Ectodermal cell (in vitro differentiated cells): ENCODE results near the gene IFI27.

Source experiments
- H3K27ac ChIP-seq: 2 replicates; pipeline ENCODE4 v1.7.0; 2013; ENCODE audit warnings: mild to moderate bottlenecking, low read depth, low read length; ENCODE audit not compliant: insufficient read depth, poor library complexity, severe bottlenecking
- H3K27me3 ChIP-seq: 2 replicates; pipeline ENCODE4 v1.7.0; 2013; ENCODE audit warnings: mild to moderate bottlenecking, low read length; ENCODE audit not compliant: insufficient read depth, control insufficient read depth, poor library complexity, severe bottlenecking
- H3K36me3 ChIP-seq: one replicate; pipeline ENCODE4 v1.7.0; 2013; ENCODE audit warnings: low read length; ENCODE audit not compliant: control insufficient read depth, insufficient read depth
- H3K4me1 ChIP-seq: one replicate; pipeline ENCODE4 v1.7.0; 2013; ENCODE audit warnings: low read length; ENCODE audit not compliant: control insufficient read depth, insufficient read depth
- H3K4me3 ChIP-seq: 2 replicates; pipeline ENCODE4 v1.7.0; 2013; ENCODE audit warnings: low read depth, low read length, control low read depth; ENCODE audit not compliant: insufficient read depth
- H3K9me3 ChIP-seq: 2 replicates; pipeline ENCODE4 v1.7.0; 2013; ENCODE audit warnings: mild to moderate bottlenecking, low read length, moderate library complexity; ENCODE audit not compliant: control insufficient read depth
- WGBS, 2 experiments: methylation state at CpG; one replicate each; pipeline ENCODE4 v1.1.7; 2013; ENCODE audit warnings: missing lambda C conversion rate in 2 of 2; 5-methylcytosine and 5-hydroxymethylcytosine counted together

IFI27 gene

DNA sequence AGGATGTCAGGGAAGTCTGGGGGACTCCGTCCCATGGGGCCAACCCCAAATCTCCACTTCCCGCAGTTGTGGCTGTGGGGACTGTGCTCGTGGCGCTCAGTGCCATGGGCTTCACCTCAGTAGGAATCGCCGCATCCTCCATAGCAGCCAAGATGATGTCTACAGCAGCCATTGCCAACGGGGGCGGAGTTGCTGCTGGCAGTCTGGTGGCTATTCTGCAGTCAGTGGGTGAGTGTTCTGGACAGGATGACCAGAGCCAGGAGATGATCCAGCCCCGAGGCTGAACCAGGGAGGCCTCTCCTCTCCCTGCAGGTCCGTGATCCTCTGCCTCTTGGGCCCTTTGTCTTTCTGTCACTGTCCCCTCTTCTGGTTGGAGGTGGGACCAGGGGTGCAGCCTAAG, 8.8 kb upstream of the IFI27 start:
- Histone ChIP-seq H3K9me3 (no peaks in the 10 kb centered on the region), H3K4me3 (no peak overlapping the region), H3K27ac (no peak overlapping the region), H3K36me3 (no peaks in the 10 kb centered on the region), H3K4me1 (no peaks in the 10 kb centered on the region), H3K27me3 (no peaks in the 10 kb centered on the region)
- WGBS, 2 experiments, result 95% methylated on average over 10 of the region's 10 CpGs

DNA sequence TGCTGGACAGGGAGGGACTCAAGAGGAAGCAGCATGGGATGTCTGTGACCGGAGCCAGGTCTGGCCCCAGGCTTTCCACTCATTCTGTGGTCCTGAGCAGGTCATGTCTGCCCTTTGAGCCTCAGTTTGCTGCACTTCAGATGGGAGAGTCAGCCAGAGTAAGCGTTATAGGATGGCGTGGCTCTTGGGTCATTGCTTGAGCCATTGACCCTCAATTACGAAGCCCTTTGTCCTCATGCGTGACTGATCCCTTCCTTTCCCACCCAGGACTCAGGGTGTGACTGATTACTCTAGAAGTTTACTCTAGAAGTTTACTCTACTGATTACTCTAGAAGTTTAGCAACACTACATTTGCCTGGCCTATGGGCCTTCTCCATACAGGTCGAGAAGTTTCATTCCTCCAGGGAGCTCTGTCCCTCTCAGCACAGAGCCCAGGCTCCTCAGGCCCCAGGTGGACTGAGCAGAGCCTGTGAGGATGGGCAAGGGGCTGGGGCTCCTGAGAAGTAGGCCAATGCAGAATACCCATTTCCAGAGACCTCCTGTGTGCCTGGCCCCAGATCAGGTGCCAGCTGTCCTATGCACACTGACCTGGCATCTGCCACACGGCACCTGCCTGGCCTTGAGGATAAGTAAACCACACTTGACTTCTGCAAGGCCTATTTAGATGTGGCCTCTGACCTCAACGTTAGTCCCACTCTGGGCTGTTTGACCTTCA, 7.6 kb upstream of the IFI27 start:
- Histone ChIP-seq H3K4me3 (no peak overlapping the region), H3K27me3 (no peaks in the 10 kb centered on the region), H3K9me3 (no peaks in the 10 kb centered on the region), H3K4me1 (no peaks in the 10 kb centered on the region), H3K36me3 (no peaks in the 10 kb centered on the region), H3K27ac (no peak overlapping the region)
- 91 to 92% methylated on average over 8 of the region's 8 CpGs for WGBS, 2 experiments

DNA sequence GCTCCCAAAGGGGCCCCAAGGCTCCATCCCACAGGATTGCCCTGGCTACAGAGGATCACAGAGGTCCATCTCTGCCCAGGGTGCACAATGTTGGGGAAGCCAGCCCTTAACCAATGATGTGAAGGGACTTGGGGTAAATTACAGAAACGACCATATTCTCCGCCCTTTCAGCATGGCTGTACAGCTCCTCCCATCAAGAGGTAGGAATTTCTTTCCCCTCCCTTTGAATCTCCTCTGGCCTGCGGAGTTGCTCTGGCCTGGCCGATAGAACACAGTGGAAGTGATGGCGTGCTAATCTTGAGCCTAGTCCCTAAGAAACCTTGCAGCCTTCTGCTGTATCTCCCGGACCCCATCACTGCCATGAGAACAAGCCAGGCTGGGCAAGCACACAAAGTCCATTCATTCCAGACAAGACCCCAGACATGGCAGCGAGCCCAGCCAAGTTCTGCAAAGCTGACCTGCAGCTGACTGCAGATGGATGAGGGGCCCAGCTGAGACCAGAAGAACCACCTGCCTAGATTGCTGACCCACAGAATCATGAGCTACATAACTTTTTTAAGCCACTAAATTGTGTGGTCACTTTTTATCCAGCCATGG, 6.9 kb upstream of the IFI27 start:
- 83 to 86% methylated on average over 7 of the region's 7 CpGs for WGBS, 2 experiments
- Histone ChIP-seq H3K4me3 (no peak overlapping the region), H3K9me3 (no peaks in the 10 kb centered on the region), H3K4me1 (no peaks in the 10 kb centered on the region), H3K27ac (no peak overlapping the region), H3K36me3 (no peaks in the 10 kb centered on the region), H3K27me3 (no peaks in the 10 kb centered on the region)

DNA sequence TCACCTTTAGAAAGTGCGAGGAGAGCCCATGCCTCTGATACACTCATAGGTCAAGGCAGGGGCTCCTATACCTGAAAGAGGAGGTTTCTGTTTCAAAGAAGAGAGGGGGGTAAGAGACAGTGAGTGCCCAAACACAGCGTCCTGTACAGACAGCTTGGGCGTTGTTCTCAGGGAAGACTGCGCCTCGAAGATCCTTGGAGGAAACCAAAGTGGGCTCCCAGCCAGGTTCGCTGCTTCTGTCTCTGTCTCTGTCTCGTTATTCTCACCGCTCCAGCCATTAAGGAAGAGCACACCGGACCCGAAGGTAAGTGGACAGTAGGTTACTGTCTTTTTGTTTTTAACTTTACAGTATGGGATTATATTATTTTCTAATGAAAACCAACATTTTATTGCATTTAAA, 5.8 kb upstream of the IFI27 start:
- WGBS, 2 experiments, result 94 to 95% methylated on average over 8 to 10 of the region's 10 CpGs
- Histone ChIP-seq H3K27me3 (no peaks in the 10 kb centered on the region), H3K9me3 (no peaks in the 10 kb centered on the region), H3K4me3 (no peak overlapping the region), H3K27ac (no peak overlapping the region), H3K4me1 (no peaks in the 10 kb centered on the region), H3K36me3 (no peaks in the 10 kb centered on the region)

DNA sequence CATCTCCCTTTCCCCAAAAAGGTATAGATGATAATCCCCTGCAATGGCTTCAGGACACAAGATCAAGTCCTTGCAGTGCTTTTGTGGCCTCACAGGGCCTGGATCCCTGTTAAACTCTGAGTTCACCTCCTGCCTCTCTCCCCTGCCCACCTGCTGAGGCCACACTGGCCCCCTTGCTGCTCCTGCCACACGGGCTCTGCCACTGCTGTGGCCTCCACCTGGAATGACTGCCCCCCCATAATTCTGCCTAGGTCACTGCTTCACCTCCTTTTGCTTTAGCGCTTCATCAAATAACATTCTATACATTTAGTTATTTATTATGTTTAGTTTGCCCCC, 653 bp upstream of the IFI27 start:
- Histone ChIP-seq H3K4me3 (no peak overlapping the region), H3K27ac (no peak overlapping the region), H3K27me3 (no peaks in the 10 kb centered on the region), H3K36me3 (no peaks in the 10 kb centered on the region), H3K4me1 (no peaks in the 10 kb centered on the region), H3K9me3 (no peaks in the 10 kb centered on the region)
- WGBS, 2 experiments, result 67 to 68% methylated on average over 1 of the region's 2 CpGs

DNA sequence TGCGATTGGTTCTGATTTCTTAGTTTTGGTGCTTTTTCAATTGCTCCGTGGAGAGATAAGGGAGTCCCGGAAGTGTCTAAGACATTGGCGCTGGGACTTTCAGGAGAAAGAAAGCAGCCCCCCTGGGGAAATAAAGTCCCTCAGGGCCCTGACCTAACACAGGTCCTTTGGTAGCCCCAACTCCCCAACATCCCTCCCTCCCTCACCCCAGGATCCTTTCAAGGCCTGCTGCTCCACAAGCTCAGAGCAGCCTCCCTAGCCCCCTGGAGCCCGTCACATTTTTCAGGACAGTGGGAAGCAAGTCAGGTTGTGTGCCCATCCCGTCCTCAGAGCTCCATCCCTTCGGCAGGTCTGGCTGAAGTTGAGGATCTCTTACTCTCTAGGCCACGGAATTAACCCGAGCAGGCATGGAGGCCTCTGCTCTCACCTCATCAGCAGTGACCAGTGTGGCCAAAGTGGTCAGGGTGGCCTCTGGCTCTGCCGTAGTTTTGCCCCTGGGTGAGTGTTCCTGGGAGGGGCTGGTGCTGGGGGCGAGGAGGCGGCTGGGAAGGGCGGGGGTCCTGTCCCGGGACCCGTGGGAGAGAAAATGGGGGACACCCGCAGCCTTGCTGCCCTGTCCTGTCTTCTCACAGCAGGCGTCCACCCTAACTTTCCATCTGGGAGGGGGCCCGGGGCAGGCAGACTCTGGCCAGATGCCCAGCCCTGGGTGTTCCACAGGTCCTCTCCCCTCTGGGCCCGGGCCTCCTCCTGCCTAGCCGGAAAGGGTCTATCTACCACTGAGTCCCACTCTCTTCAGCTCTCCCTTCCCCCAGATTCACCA, 950 bp downstream of the IFI27 start:
- Histone ChIP-seq H3K4me3 (no peak overlapping the region), H3K27me3 (no peaks in the 10 kb centered on the region), H3K36me3 (no peaks in the 10 kb centered on the region), H3K4me1 (no peaks in the 10 kb centered on the region), H3K27ac (no peak overlapping the region), H3K9me3 (no peaks in the 10 kb centered on the region)
- WGBS, 2 experiments, result 93 to 94% methylated on average over 20 of the region's 20 CpGs

DNA sequence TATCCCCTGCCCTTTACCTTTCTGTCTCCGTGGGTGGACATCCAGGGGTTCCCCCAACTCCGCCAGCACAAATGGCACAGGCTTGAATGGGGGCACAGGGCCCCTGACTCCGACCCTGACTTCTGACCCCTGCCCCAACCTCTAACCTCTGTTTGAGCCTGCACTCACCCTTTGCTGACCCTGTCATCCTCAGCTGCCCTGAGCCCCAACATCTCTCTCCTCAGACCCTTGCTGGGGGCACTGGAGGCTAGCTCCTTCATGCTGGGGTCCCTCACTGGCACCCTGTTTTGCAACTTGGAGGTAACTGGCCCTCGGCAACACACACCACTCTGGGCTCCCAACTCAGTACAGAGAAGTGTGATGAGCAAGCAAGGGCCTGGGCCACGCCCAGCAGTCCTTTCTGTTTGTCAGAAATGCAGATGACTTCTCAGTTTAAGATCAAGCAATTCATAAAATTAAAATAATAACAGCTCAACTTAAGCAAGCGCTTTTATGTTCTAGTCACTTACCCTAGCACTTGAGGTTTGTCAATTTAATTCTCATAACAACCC, 2.1 kb downstream of the IFI27 start:
- H3K9me3 ChIP-seq, result no peaks in the 10 kb centered on the region
- H3K27me3 ChIP-seq, result no peaks in the 10 kb centered on the region
- H3K27ac ChIP-seq, result no peak overlapping the region
- no peaks in the 10 kb centered on the region for H3K36me3 ChIP-seq
- H3K4me3 ChIP-seq, result no peak overlapping the region
- 91 to 93% methylated on average over 6 of the region's 6 CpGs for WGBS, 2 experiments
- no peaks in the 10 kb centered on the region for H3K4me1 ChIP-seq

DNA sequence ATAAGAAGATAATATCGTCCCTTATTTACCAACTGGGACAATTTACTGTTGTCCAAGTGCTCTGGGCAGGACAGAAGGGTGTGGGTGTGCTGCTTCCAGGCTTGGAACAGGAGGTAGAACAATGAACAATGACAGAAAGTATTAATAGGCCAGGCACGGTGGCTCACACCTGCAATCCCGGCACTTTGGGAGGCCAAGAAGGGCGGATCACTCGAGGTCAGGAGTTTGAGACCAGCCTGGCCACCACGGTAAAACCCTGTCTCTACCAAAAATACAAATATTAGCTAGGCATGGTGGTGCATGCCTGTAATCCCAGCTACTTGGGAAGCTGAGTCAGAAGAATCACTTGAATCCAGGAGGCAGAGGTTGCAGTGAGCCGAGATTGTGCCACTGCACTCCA, 2.5 kb downstream of the IFI27 start:
- Histone ChIP-seq H3K27ac (no peak overlapping the region), H3K36me3 (no peaks in the 10 kb centered on the region), H3K4me3 (no peak overlapping the region), H3K27me3 (no peaks in the 10 kb centered on the region), H3K9me3 (no peaks in the 10 kb centered on the region), H3K4me1 (no peaks in the 10 kb centered on the region)
- 87 to 91% methylated on average over 7 of the region's 7 CpGs for WGBS, 2 experiments

DNA sequence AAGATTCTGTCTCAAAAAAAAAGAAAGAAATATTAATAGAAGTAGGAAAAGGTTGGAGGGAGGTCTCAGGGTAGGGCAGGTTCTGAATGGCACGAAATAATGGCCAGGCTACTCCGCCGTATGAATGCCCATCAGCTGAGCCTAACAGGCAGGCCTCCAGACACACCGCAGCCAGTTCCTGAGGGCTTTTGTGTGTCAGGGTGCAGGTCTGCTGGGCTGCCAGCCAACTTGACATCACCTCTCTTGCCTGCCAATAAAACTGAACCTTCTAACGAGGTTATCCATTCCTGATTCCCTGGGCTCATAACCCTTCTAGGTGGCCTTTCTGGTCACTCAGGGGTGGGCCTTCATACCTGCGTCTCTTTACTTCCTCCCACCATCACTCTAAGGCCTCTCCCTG, 3.0 kb downstream of the IFI27 start:
- H3K9me3 ChIP-seq, result no peaks in the 10 kb centered on the region
- WGBS, 2 experiments, result 77% methylated on average over 6 of the region's 6 CpGs
- no peak overlapping the region for H3K27ac ChIP-seq
- no peak overlapping the region for H3K4me3 ChIP-seq
- H3K4me1 ChIP-seq, result no peaks in the 10 kb centered on the region
- H3K36me3 ChIP-seq, result no peaks in the 10 kb centered on the region
- H3K27me3 ChIP-seq, result no peaks in the 10 kb centered on the region

DNA sequence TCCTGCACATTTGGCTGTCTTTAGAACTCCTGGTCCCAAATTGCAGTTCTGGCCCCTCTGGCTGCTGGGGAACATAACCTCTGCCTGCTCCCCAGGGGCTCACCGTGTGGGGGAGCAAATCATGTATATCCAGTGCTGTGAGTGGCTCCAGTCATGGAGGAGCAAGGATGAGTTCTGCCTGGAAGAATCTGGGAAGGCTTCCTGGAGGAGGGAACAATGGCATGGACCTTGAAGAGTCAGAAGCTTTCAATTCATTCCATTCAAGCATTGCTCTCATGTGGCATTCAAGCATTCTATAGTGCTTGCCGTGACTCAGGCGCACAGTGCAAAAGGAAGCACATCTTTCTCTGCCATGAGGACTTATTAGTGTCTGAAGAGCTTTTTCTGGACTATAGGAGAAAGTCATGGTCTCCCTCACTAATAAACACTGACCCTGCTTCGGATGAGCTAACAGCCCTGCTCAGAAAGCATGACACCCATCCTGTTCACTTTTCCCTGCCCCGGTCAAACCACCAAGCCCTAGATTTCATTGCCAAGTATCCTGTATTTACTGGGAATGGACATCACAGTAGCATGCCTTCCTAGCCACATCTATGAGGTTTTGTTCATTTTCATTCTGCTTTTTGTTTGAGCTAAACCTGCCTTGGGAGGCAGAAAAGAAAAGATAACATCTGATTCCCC, 3.5 kb downstream of the IFI27 start:
- Histone ChIP-seq H3K36me3 (no peaks in the 10 kb centered on the region), H3K27me3 (no peaks in the 10 kb centered on the region)
- 87 to 93% methylated on average over 5 of the region's 5 CpGs for WGBS, 2 experiments

More for the DNA sequence above, 3.5 kb downstream of the IFI27 start:
- no peaks in the 10 kb centered on the region for H3K4me1 ChIP-seq
- H3K4me3 ChIP-seq, result no peak overlapping the region
- no peaks in the 10 kb centered on the region for H3K9me3 ChIP-seq
- no peak overlapping the region for H3K27ac ChIP-seq
